ENCODE results near the gene NEDD4L.
A peak's percentile ranks its signal among the peaks of the same experiment; 100 is the strongest.

NEDD4L gene

DNA sequence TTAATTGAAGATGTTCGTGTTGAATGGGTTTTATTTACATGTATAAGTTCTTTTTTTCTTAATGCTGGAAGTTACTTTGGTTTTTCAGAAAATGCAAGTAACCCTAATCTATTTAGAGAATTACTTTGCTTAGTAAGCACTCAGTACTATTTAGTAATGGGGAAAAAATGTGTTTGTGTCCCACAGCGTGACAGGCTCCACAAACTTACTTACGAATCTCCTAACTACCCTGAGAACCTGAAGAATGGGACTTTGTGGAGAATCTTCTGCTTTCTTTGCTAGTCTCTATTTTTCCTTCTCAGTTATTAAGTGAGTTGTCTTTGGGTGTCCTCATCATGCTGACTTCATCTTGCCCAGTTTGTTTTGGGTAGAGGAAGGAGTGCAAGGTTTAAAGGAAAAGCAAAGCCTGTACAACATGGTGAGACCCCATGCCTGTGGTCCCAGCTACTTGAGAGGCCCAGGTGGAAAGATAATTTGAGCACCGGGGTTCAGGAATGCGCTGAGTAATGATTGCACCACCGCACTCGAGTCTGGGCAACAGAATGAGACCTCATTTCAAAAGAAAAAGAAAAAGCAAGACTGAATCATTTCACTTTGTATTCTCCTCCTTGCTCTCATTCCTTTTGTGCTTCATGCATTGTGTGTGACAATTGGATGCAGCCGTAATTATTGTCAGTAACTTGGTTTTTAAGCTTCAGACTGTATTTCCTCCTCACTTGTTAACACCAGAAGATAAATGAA lies 10.2 kb downstream of the NEDD4L start:
- DNase-seq: no peak

GRCh38 chr18:58055890-58056558 lies 12.0 kb downstream of the NEDD4L start:
- no peak for DNase-seq

- no peak for DNase-seq
Observed at GRCh38 chr18:58056852-58057251, 12.8 kb downstream of the NEDD4L start.

DNA sequence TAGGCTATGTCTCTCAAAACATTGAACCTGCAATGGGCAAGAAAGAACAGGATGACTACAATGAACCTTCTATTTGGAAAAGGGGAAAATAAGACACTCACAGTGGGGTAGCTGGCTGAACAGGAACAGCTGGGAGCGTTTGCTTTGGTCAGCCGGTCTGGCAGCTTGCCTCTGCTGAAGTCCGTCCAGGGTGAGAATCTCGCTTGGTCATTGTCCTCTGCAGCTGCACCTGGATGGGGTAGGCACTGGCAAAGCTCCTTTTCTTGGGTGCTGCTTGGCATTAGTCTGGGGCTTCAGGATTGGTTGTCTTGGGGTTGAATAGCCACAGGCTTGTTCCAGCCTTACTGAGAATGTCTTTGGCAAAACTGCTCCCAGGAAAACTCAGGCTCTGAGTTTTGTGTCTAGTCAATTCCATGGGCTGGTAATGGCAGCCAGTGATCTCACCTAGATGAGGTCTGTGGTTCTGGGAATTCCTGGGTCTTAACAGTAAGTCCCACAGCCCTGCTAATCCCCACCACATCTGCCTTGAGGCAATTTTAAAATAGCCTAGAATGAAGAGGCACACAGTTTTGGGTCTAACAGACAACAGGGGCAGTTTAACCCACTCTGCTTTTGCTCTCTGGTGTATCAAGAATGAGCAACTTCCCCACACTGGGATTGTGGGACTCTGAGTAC lies 13.4 kb downstream of the NEDD4L start:
- no peak for DNase-seq

- DNase-seq: no peak
Observed at GRCh38 chr18:58058720-58059119, 14.7 kb downstream of the NEDD4L start.

DNA sequence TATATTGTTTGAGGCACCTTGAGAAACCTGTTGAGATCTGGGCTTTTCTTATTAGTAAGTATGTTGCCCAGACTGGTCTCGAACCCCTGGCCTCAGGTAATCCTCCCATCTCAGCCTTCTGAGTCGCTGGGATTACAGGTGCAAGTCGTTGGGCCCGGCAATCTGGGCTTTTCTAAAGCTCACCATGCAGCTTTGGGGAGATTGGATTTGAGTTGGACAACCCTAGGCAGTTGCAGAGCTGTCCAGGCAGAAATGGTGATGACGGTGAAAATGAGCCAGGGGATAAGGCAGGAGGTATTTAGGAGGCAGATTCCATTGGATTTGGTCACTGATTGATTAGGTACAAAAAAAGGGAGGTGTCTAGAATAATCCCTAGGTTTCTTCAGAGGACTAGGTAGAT lies 16.2 kb downstream of the NEDD4L start:
- no peak for DNase-seq

DNA sequence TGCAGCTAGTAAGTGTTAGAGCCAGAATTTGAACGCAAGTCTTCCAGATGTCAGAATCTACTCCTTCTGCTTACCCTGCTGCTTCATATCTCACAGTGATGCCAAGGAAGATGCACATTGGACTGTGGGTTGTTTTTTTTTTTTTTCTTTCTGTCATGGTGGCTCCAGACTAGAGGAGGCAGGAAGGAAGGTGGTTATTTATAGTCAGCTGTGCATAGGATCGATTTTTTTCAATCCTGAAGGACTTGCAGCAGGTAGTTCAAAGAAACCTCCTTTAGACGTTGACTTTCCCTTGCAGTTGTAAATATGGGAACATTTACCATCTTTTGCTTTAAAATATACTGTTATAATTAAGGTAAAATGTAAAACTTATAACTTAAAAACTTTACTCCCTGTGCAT lies 17.3 kb downstream of the NEDD4L start:
- no peak for DNase-seq

DNA sequence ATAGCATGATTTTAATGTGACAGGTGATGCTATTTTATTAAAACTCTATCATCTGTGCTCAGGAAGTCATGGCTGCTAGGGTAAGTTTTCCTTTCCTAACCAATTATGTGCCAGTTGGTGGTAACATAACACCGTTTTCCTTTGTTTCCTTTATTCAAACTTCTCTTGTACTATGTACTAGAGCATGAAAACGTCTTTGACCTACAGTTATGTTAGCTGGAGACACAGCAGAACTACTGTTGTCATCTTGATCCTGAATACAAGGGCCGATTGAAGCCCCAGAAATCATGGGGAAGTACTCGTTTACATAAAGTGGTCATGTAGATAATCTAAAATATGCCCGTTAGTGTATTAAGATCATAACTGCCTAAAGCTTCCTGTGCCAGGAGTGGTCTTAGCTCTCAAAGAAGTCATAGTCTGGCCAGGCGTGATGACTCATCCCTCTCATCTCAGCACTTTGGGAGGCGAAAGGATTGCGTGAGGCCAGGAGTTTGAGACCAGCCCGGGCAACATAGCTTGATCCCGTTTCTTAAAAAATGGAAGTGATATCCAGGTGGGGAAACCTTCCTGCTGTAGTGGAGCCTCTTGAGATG lies 20.5 kb downstream of the NEDD4L start:
- DNase-seq: no peak

DNA sequence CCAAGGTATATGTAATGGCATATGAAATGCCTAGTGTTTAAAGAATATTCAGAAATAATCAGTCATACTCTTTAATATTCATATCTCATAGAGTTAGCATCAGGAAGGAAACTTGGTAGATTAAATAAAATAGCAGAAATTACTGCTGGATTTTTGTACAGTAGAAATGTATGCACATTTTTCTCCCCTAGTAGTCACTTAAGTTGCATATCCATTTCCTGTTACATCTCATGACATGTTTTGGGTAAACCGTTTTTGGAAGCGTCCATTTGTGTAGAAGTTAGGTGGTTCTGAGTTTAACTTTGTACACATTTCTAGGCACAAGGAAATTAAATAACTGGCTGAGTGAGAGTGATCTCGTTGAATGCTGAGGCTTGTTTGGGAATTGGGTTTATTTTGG lies 21.9 kb downstream of the NEDD4L start:
- no peak for DNase-seq

DNA sequence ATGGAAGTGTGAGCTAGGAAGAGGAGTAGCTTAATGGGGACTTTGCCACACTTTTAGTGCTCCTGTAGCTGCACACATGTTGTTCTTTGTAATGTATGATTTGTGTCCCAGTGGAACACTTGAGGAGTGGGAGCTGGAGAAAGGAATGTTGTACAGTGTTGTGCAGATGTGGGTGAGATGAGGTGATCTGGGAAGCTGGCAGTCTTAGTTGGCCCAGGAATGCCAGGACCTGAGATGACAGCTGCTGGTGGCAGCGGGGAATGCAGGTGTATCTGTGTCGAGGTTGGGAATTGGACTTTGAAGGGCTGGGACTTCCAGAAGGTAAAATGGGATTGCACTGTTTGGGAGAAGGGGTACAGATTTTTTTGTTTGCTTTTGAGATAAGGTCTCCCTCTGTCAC lies 23.6 kb downstream of the NEDD4L start:
- no peak for DNase-seq

- DNase-seq: no peak
Observed at GRCh38 chr18:58069099-58069498, 25.1 kb downstream of the NEDD4L start.

DNA sequence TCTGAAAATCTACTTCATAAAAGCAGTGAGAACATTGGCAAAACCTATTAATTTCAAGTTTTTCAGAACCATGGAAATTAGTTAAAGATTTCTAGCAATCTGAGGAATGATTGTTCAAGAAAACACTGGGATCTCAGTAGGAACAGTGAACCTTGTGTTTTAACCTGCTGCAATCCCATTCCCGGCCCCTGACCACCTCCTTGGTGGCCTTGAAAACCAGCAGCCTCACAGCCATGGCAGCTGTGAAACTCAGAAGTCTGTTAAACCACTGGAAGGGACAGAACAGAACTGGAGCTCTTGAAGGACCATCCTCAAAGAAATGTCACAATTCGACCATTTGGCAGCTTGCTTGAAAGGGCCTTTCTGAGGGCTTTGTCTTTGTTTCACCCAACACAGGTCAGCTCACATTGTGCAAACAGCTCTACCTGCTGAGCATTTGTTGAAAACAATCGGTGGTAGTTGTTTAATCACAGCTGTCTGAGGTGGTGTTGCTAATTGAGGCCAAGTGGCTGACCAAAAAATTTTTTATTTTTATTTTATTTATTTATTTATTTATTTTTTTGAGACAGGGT lies 25.8 kb downstream of the NEDD4L start:
- no peak for DNase-seq

GRCh38 chr18:58076052-58076451 lies 32.0 kb downstream of the NEDD4L start:
- no peak for DNase-seq

- no peak for DNase-seq
Observed at GRCh38 chr18:58077329-58077728, 33.3 kb downstream of the NEDD4L start.

DNA sequence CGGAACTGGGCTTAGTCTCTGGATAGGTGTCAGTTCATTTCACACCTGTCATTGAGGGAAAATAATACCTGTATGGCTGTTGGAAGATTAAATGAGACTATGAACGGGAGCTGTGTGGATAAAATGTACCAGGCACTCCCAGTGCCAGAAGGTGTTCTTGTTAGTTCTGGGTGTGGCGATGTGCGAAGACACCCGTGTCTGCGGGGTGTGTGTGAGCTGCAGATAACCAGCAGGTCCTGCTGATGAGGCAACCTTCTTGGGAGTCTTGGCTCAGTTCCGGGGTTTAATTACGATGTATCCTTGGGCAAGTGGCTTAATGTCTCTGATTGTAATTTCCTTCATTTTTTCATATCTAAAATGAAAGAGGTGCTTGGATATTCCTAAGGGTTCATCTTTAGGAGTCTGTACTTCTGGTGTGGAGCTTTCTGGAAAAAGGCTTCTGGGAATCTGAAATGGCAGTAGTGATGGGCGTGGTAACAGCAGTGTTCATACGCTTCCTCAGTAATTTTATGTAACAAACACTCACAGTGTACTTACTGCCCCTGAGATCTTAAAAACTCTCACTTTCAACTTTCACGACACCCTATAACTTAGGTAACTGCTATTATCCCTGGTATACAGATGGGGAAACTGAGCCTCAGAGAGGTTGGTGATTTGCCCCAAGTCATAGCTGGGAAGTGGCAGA lies 35.0 kb downstream of the NEDD4L start:
- no peak for DNase-seq

DNA sequence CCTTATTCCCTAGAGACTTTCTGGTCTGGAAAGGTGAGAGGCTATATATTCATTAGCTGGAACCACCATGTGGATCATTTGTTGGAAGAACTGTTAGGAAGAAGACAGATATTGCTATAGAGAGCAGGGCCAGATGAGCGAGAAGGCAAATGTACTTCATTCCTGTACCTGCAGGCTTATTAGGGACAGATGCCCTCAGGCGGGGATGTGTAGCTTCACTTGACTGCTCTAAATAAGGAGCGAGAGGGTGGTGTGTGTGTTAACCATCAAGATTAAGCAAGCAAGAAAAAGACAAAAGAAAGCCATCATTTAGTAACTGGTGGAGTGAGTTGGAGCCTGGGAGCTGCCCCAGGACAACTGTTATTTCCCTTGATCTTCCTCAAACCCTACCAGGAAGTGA lies 36.4 kb downstream of the NEDD4L start:
- DNase-seq: peak in 1 of 2 experiments; percentile 22

GRCh38 chr18:58087928-58088690 lies 44.1 kb downstream of the NEDD4L start:
- no peak for DNase-seq

GRCh38 chr18:58088691-58089065 lies 44.7 kb downstream of the NEDD4L start:
- no peak for DNase-seq

- no peak for DNase-seq
Observed at GRCh38 chr18:58091099-58091611, 47.1 kb downstream of the NEDD4L start.

DNA sequence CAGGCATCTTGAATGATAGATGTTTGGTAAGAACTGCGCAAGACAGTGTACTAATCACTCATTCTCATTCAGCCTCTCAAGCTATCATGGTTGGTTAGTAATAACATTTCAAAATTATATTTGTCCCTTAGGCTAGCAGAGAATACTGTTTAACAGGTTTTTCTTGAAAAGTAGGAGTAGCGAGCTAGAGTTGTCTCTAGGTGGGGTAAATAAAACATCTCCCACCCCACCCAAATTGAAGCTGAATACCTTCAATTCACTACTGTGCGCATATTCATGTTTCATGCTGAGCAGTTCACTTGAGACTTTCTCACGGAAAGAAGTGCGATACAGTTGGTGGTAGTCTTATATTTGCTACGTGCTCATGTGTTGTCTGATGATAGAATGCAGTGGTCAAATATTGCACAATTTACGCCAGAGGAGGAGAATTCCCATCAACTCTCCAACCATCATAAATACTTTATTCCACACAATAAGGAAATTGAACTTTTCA lies 49.3 kb downstream of the NEDD4L start:
- no peak for DNase-seq

DNA sequence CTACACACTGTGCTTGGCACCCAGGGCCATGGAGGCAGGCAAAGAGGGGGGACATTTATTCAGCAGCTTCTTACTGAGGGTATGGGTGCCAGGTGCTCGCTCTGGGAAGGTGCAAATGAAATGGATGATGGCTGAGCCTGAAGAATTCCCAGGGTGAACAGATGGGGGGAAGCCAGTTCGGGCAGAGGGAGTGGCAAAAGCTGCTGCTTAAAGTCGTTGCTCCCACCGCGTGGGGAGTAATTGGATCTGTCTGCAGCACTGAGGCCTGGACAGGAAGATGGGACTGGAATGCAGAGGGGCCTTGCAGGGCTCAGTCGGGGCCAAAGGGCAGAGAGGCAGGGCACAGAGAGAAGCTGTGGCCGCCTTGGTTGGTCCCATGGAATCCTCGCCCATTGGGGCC lies 51.2 kb downstream of the NEDD4L start:
- DNase-seq: no peak

DNA sequence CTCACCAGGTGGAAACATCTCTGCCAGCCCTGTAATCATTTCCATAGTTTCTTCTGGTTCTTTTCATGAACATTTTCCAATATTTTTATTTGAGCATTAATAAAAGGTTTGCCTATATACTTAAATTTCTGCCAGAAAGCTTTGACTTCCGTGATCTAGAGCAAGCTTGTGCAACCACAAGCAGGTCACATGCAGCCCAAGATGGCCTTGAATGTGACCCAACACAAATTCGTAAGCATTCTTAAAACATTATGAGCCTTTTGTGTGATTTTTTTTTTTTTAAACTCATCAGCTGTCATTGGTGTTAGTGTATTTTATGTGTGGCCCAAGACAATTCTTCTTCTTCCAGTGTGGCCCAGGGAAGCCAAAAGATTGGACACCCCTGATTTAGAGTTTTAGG lies 51.6 kb downstream of the NEDD4L start:
- DNase-seq: no peak
